Uterus (tissue), 2 donors: ENCODE measurements around the gene BCKDK.
"Not testable (repeated sequence)": the region's sequence is repeated elsewhere in the genome, so short reads cannot be mapped to it uniquely, and the experiment has no call there.

Experiments used
- CTCF ChIP-seq, 4 experiments: fragments of 200-600 bp in 2 of 4; fragments of 450-650 bp in 2 of 4; sonication (generic) in 2 of 4; IDR thresholded peaks; one replicate each; pipeline ENCODE4 v1.5.1; 2016 to 2019; ENCODE audit warnings: antibody characterized with exemption in 4 of 4, mild to moderate bottlenecking in 2 of 4, moderate library complexity in 1 of 4
- POLR2A ChIP-seq, 2 donors: fragments of 450-650 bp; IDR thresholded peaks; one replicate each; pipeline ENCODE4 v1.6.1; 2016; ENCODE audit warnings: antibody characterized with exemption in 2 of 2, mild to moderate bottlenecking in 1 of 2, moderate library complexity in 1 of 2

GRCh38 chr16:31141071-31141469, 32.9 kb downstream of the BCKDK start:
- not testable (repeated sequence) for TF ChIP-seq CTCF, POLR2A (IDR thresholded peaks at IDR 0.05)
